MM.1S (cell line): Measurements from ENCODE around the gene WIZ.

Experiments used
- DNase-seq: peaks from one replicate; pipeline ENCODE4 v3.0.0-alpha.2; 2015
- H2AFZ ChIP-seq: fragments of 300-600 bp; sonication (generic); 2 replicates; pipeline ENCODE4 v1.6.0; 2016; ENCODE audit warnings: antibody characterized with exemption, low read length
- H3F3A ChIP-seq: fragments of 300-600 bp; sonication (generic); 2 replicates; pipeline ENCODE4 v1.6.1; 2016; ENCODE audit warnings: mild to moderate bottlenecking, antibody characterized with exemption, low read length, moderate library complexity, mixed read lengths; ENCODE audit not compliant: insufficient read depth
- H3K27ac ChIP-seq: fragments of 300-600 bp; sonication (generic); 2 replicates; pipeline ENCODE4 v1.5.1; 2016; ENCODE audit warnings: mild to moderate bottlenecking, low read length
- H3K27me3 ChIP-seq: fragments of 300-600 bp; sonication (generic); replicated peaks from 2 replicates; pipeline ENCODE4 v1.6.0; 2016; ENCODE audit warnings: low read length; ENCODE audit not compliant: insufficient read depth
- H3K36me3 ChIP-seq: fragments of 300-600 bp; sonication (generic); replicated peaks from 2 replicates; pipeline ENCODE4 v1.6.1; 2016; ENCODE audit warnings: mild to moderate bottlenecking, low read length, mixed read lengths; ENCODE audit not compliant: insufficient read depth
- H3K4me1 ChIP-seq: fragments of 300-600 bp; sonication (generic); 2 replicates; pipeline ENCODE4 v1.6.1; 2016; ENCODE audit warnings: low read length, mixed read lengths
- H3K4me2 ChIP-seq: fragments of 300-600 bp; sonication (generic); 2 replicates; pipeline ENCODE4 v1.6.0; 2016; ENCODE audit warnings: low read depth, low read length
- H3K4me3 ChIP-seq: fragments of 300-600 bp; sonication (generic); 2 replicates; pipeline ENCODE4 v1.5.1; 2016; ENCODE audit warnings: low read length, mixed read lengths
- H3K79me2 ChIP-seq: fragments of 300-600 bp; sonication (generic); 2 replicates; pipeline ENCODE4 v1.6.1; 2016; ENCODE audit warnings: mixed run types, low read length, mixed read lengths
- H3K9ac ChIP-seq: fragments of 300-600 bp; sonication (generic); 2 replicates; pipeline ENCODE4 v1.6.1; 2016; ENCODE audit warnings: low read length, mixed read lengths
- H3K9me2 ChIP-seq: fragments of 300-600 bp; sonication (generic); replicated peaks from 2 replicates; pipeline ENCODE4 v1.6.1; 2016; ENCODE audit warnings: mild to moderate bottlenecking, low read length, mixed read lengths; ENCODE audit not compliant: insufficient read depth
- H3K9me3 ChIP-seq: fragments of 300-600 bp; sonication (generic); replicated peaks from 2 replicates; pipeline ENCODE4 v1.6.1; 2016; ENCODE audit warnings: mild to moderate bottlenecking, low read length, mixed read lengths; ENCODE audit not compliant: insufficient read depth
- H4K20me1 ChIP-seq: fragments of 300-600 bp; sonication (generic); 2 replicates; pipeline ENCODE4 v1.6.1; 2016; ENCODE audit warnings: mild to moderate bottlenecking, low read length, moderate library complexity, mixed read lengths; ENCODE audit not compliant: insufficient read depth
- CTCF ChIP-seq: fragments of 300-600 bp; sonication (generic); IDR thresholded peaks from 2 replicates; pipeline ENCODE4 v1.5.1; 2016; ENCODE audit warnings: antibody characterized with exemption, low read length, mixed read lengths
- EZH2 ChIP-seq: fragments of 300-600 bp; sonication (generic); optimal IDR thresholded peaks from 2 replicates; pipeline ENCODE3; 2017; ENCODE audit warnings: low read depth, mild to moderate bottlenecking, antibody characterized with exemption, low read length, mixed read lengths
- EZH2phosphoT487 ChIP-seq: fragments of 300-600 bp; sonication (generic); IDR thresholded peaks from 2 replicates; pipeline ENCODE4 v1.6.1; 2018; ENCODE audit warnings: antibody characterized with exemption, low read length

The WIZ gene

GRCh38 chr19:15433519-15434069 is 16.2 kb downstream of the WIZ start:
- Histone ChIP-seq H3K9me2 (no peaks in the 10 kb centered on the region), H3K27ac (no peak overlapping the region), H3K9ac (peak overlapping the region; percentile 67; the same call in 1 of the 2 replicates), H3K4me3 (peak overlapping the region; percentile 73; the same call in 1 of the 2 replicates), H3K36me3 (no peaks in the 10 kb centered on the region), H4K20me1 (no peaks in the 10 kb centered on the region), H3F3A (peaks cover 4% of the 10 kb centered on the region; the same call in 1 of the 2 replicates), H3K4me2 (peak overlapping the region; percentile 97; the same call in 1 of the 2 replicates), H3K4me1 (peaks cover 14% of the 10 kb centered on the region), H2AFZ (peak overlapping the region; percentile 99), H3K27me3 (no peaks in the 10 kb centered on the region), H3K79me2 (peaks cover 37% of the 10 kb centered on the region), H3K9me3 (no peaks in the 10 kb centered on the region)
- no peak for DNase-seq
- TF ChIP-seq EZH2 (no peak), EZH2phosphoT487 (no peak), CTCF (no peak)

GRCh38 chr19:15432629-15433518 is 16.9 kb downstream of the WIZ start:
- H3K36me3 ChIP-seq = no peaks in the 10 kb centered on the region
- peaks cover 14% of the 10 kb centered on the region for H3K4me1 ChIP-seq
- H4K20me1 ChIP-seq = no peaks in the 10 kb centered on the region
- no peaks in the 10 kb centered on the region for H3K27me3 ChIP-seq
- H3K4me2 ChIP-seq = peak overlapping the region; percentile 97
- H3K9me3 ChIP-seq = no peaks in the 10 kb centered on the region
- peak; percentile 92 for DNase-seq
- peaks cover 4% of the 10 kb centered on the region; the same call in 1 of the 2 replicates for H3F3A ChIP-seq
- H3K9ac ChIP-seq = peak overlapping the region; percentile 67
- peaks cover 43% of the 10 kb centered on the region for H3K79me2 ChIP-seq
- peak overlapping the region; percentile 73 for H3K4me3 ChIP-seq
- no peaks in the 10 kb centered on the region for H3K9me2 ChIP-seq
- no peak for TF ChIP-seq EZH2
- no peak for TF ChIP-seq EZH2phosphoT487
- TF ChIP-seq CTCF = no peak
- H3K27ac ChIP-seq = peak overlapping the region; percentile 52; the same call in 1 of the 2 replicates
- peak overlapping the region; percentile 99 for H2AFZ ChIP-seq

GRCh38 chr19:15432018-15432494 is 17.7 kb downstream of the WIZ start:
- no peaks in the 10 kb centered on the region for H3K27me3 ChIP-seq
- H3K27ac ChIP-seq = peak overlapping the region; percentile 1; the same call in 1 of the 2 replicates
- H3F3A ChIP-seq = peaks cover 4% of the 10 kb centered on the region; the same call in 1 of the 2 replicates
- H2AFZ ChIP-seq = 0 out of 2 replicates have a peak overlapping the region, but pooled peaks have one; percentile 6
- H3K4me1 ChIP-seq = peaks cover 14% of the 10 kb centered on the region
- no peaks in the 10 kb centered on the region for H3K9me3 ChIP-seq
- H3K9ac ChIP-seq = peak overlapping the region; percentile 68
- no peaks in the 10 kb centered on the region for H4K20me1 ChIP-seq
- peak overlapping the region; percentile 80 for H3K4me2 ChIP-seq
- peaks cover 46% of the 10 kb centered on the region for H3K79me2 ChIP-seq
- no peaks in the 10 kb centered on the region for H3K36me3 ChIP-seq
- H3K4me3 ChIP-seq = peak overlapping the region; percentile 87
- no peak for DNase-seq
- no peaks in the 10 kb centered on the region for H3K9me2 ChIP-seq
- TF ChIP-seq EZH2 = no peak
- no peak for TF ChIP-seq CTCF
- TF ChIP-seq EZH2phosphoT487 = no peak
